Urothelium cell line (cell line): ENCODE results near the gene ZBTB20.
A peak's percentile ranks its signal among the peaks of the same experiment; 100 is the strongest.

Experiments used
- DNase-seq: peaks from one replicate; pipeline ENCODE4 v3.0.0; 2011; ENCODE audit warnings: low spot score, mixed read lengths
- FAIRE-seq: peaks from 2 replicates; lab custom pipeline; 2011; peaks lifted over from hg19 to GRCh38; lab: Jason Lieb, UNC

ZBTB20 gene

GRCh38 chr3:114428044-114428595, 719.0 kb downstream of the ZBTB20 start:
- DNase-seq (no peak), FAIRE-seq (no peak)

- DNase-seq: no peak
- FAIRE-seq: no peak
Observed at GRCh38 chr3:114427285-114428043, 719.6 kb downstream of the ZBTB20 start.

- no peak for DNase-seq
- FAIRE-seq: no peak
Observed at GRCh38 chr3:114424337-114424736, 722.8 kb downstream of the ZBTB20 start.

- FAIRE-seq: no peak
- DNase-seq: no peak
Observed at GRCh38 chr3:114421204-114421603, 725.9 kb downstream of the ZBTB20 start.

- FAIRE-seq (no peak), DNase-seq (no peak)
Observed at GRCh38 chr3:114420072-114420471, 727.0 kb downstream of the ZBTB20 start.

- DNase-seq (peak; percentile 59), FAIRE-seq (peak; percentile 78)
Observed at GRCh38 chr3:114418724-114419543, 728.2 kb downstream of the ZBTB20 start.

GRCh38 chr3:114418107-114418506, 729.0 kb downstream of the ZBTB20 start:
- DNase-seq (no peak), FAIRE-seq (no peak)

- FAIRE-seq: no peak
- DNase-seq: no peak
Observed at GRCh38 chr3:114417675-114418074, 729.4 kb downstream of the ZBTB20 start.

- DNase-seq (no peak), FAIRE-seq (no peak)
Observed at GRCh38 chr3:114417265-114417664, 729.8 kb downstream of the ZBTB20 start.

- DNase-seq (peak; percentile 65), FAIRE-seq (peak; percentile 69)
Observed at GRCh38 chr3:114411811-114412803, 735.0 kb downstream of the ZBTB20 start.

GRCh38 chr3:114411190-114411668, 735.9 kb downstream of the ZBTB20 start:
- no peak for DNase-seq
- FAIRE-seq: no peak

GRCh38 chr3:114408736-114409670, 738.1 kb downstream of the ZBTB20 start:
- FAIRE-seq (no peak), DNase-seq (no peak)

- no peak for DNase-seq
- no peak for FAIRE-seq
Observed at GRCh38 chr3:114406922-114407321, 740.2 kb downstream of the ZBTB20 start.

GRCh38 chr3:114406286-114406685, 740.8 kb downstream of the ZBTB20 start:
- no peak for FAIRE-seq
- DNase-seq: no peak

GRCh38 chr3:114405202-114405990, 741.7 kb downstream of the ZBTB20 start:
- FAIRE-seq (no peak), DNase-seq (no peak)

- DNase-seq (peak; percentile 48), FAIRE-seq (no peak)
Observed at GRCh38 chr3:114404590-114404989, 742.5 kb downstream of the ZBTB20 start.

GRCh38 chr3:114402838-114403237, 744.2 kb downstream of the ZBTB20 start:
- DNase-seq: no peak

GRCh38 chr3:114401346-114401745, 745.7 kb downstream of the ZBTB20 start:
- no peak for FAIRE-seq
- no peak for DNase-seq

More at GRCh38 chr3:114402838-114403237, 744.2 kb downstream of the ZBTB20 start:
- FAIRE-seq: no peak
